Effector memory CD8-positive, alpha-beta T cell (primary cell): ENCODE data around the gene CDC42BPB.

Source experiments
- ATAC-seq: fragments of 150-1000 bp; cut with Tn5 transposase; replicated peaks from 2 replicates; pipeline ENCODE4 v1.10.0; 2021; ENCODE audit warnings: mild to moderate bottlenecking, moderate library complexity
- DNase-seq, 3 experiments: peaks; one replicate each; pipeline ENCODE4 v3.0.0; 2021
- H3K27ac Mint-ChIP-seq, 2 donors: one replicate each; pipeline ENCODE4 v1.8.0; 2022; ENCODE audit warnings: mild to moderate bottlenecking in 2 of 2, mixed read lengths in 2 of 2, moderate library complexity in 2 of 2
- H3K27me3 Mint-ChIP-seq, 2 donors: one replicate each; pipeline ENCODE4 v1.8.0; 2022; ENCODE audit warnings: mixed read lengths in 2 of 2
- H3K36me3 Mint-ChIP-seq: one replicate; pipeline ENCODE4 v1.8.0; 2022; ENCODE audit warnings: mild to moderate bottlenecking, moderate library complexity, mixed read lengths; ENCODE audit not compliant: insufficient read depth
- H3K4me1 Mint-ChIP-seq, 2 donors: one replicate each; pipeline ENCODE4 v1.8.0; 2022; ENCODE audit warnings: low read depth in 2 of 2, mixed read lengths in 2 of 2
- H3K4me3 Mint-ChIP-seq, 2 donors: one replicate each; pipeline ENCODE4 v1.8.0; 2022; ENCODE audit warnings: mild to moderate bottlenecking in 2 of 2, mixed read lengths in 2 of 2, moderate library complexity in 2 of 2
- H3K9me3 Mint-ChIP-seq, 2 donors: one replicate each; pipeline ENCODE4 v1.8.0; 2022; ENCODE audit warnings: mixed read lengths in 2 of 2

The CDC42BPB gene

GRCh38 chr14:103089386-103090335 is 32.3 kb upstream of the CDC42BPB start:
- Mint-ChIP-seq H3K27ac (no peak overlapping the region), H3K27me3 (peaks cover 7 to 15% of the 10 kb centered on the region in 2 donors)

DNA sequence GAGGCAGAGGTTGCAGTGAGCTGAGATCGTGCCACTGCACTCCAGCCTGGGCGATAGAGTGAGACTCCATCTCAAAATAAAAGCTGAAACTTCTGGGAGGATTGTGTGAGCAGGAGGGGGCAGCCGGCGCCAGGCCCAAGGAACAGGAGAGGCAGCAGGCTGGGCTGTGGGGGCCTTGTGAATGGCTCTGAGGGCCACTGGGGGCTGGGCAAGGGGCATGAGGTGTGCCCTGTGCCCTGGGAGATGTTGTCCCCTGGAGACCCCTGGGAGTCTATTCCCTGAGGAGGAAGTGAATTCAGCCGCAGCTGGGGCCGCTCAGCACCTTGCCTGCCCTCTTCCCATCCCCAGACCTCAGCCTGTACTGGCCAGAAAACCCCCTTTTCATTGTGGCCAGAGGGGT is 31.6 kb upstream of the CDC42BPB start:
- Mint-ChIP-seq H3K4me3 (no peak overlapping the region), H3K27me3 (peaks cover 7 to 15% of the 10 kb centered on the region in 2 donors), H3K36me3 (no peaks in the 10 kb centered on the region), H3K27ac (no peak overlapping the region), H3K4me1 (peaks cover 4% of the 10 kb centered on the region in 2 donors), H3K9me3 (no peaks in the 10 kb centered on the region)
- DNase-seq (no peak), ATAC-seq (no peak)

More at GRCh38 chr14:103089386-103090335, 32.3 kb upstream of the CDC42BPB start:
- Mint-ChIP-seq H3K4me3 (no peak overlapping the region), H3K36me3 (peaks cover 3% of the 10 kb centered on the region), H3K4me1 (peaks cover 4% of the 10 kb centered on the region in 2 donors), H3K9me3 (no peaks in the 10 kb centered on the region)
- ATAC-seq (no peak), DNase-seq (no peak)

DNA sequence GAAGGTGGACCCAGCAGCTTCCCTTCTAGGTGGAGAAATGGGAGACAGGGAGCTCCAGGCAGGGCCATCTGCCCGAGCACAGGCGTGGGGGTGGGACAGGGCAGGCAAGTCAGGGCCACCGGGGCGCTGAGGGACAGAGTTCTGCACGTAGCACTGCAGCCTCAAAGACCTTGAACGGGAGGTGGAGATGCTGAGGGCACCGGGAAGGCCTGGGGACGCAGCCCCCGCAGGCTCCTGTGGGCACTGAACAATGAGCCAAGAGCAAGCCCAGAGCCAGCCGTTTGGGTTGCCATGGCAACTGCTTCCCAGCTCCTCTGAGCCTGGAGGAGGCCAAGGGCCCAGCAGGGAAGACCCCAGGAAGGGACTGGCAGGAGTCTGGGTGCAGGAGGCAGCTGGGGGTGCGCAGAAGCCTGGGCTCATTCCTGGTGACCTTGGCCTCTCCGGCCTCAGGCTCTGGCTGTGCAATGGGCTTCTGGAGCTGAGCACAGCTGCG is 30.0 kb upstream of the CDC42BPB start:
- Mint-ChIP-seq H3K4me3 (no peak overlapping the region), H3K27me3 (peaks cover 7 to 15% of the 10 kb centered on the region in 2 donors), H3K36me3 (no peaks in the 10 kb centered on the region), H3K27ac (no peak overlapping the region), H3K9me3 (no peaks in the 10 kb centered on the region), H3K4me1 (peaks cover 4% of the 10 kb centered on the region in 2 donors)
- DNase-seq (no peak), ATAC-seq (no peak)

- ATAC-seq, result no peak
- Mint-ChIP-seq H3K36me3 (no peaks in the 10 kb centered on the region), H3K9me3 (no peaks in the 10 kb centered on the region), H3K4me3 (no peak overlapping the region), H3K27ac (no peak overlapping the region), H3K4me1 (peaks cover 4% of the 10 kb centered on the region in 2 donors), H3K27me3 (peaks cover 7 to 15% of the 10 kb centered on the region in 2 donors)
- DNase-seq, result no peak
These were observed 29.5 kb upstream of the CDC42BPB start for GRCh38 chr14:103086771-103087342.

GRCh38 chr14:103085106-103086091 is 28.1 kb upstream of the CDC42BPB start:
- no peak overlapping the region for H3K27ac Mint-ChIP-seq
- ATAC-seq (no peak), DNase-seq (no peak)
- peaks cover 7 to 15% of the 10 kb centered on the region in 2 donors for H3K27me3 Mint-ChIP-seq
- H3K36me3 Mint-ChIP-seq, result no peaks in the 10 kb centered on the region
- H3K9me3 Mint-ChIP-seq, result no peaks in the 10 kb centered on the region
- no peak overlapping the region for H3K4me3 Mint-ChIP-seq
- H3K4me1 Mint-ChIP-seq, result no peaks in the 10 kb centered on the region

GRCh38 chr14:103084021-103084919 is 26.9 kb upstream of the CDC42BPB start, which contains the start of gene LBHD2:
Gene LBHD2 (plus strand): TSS chr14:103084210. CDS start chr14:103086013, 1,803 bp downstream.
- ATAC-seq (no peak), DNase-seq (no peak)
- H3K27me3 Mint-ChIP-seq, result peaks cover 7 to 15% of the 10 kb centered on the region in 2 donors
- H3K36me3 Mint-ChIP-seq, result no peaks in the 10 kb centered on the region
- H3K27ac Mint-ChIP-seq, result no peak within 1 kb of the TSS
- H3K4me3 Mint-ChIP-seq, result no peak within 1 kb of the TSS
- no peaks in the 10 kb centered on the region for H3K9me3 Mint-ChIP-seq
- no peaks in the 10 kb centered on the region for H3K4me1 Mint-ChIP-seq

DNA sequence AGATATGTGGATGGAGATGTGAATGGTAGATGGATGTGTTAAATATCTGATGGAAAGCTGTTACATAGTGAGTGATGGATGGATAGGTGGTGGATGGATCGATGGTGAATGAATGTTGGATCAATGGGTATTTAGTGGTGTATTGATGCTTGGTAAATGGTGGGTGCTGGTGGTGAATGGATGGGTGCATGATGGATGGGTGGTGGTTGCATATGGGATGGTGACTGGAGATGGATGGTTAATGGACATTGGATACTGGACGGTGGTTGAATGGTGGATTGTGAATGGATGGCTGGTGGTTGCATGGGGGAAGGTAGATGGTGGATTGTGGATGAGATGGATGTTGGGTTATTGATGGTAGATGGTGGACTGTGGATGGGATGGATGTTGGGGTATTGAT is 24.6 kb upstream of the CDC42BPB start:
- no peaks in the 10 kb centered on the region for H3K36me3 Mint-ChIP-seq
- H3K27me3 Mint-ChIP-seq, result peaks cover 4 to 6% of the 10 kb centered on the region in 2 donors
- H3K4me1 Mint-ChIP-seq, result no peaks in the 10 kb centered on the region
- ATAC-seq (no peak), DNase-seq (no peak)
- H3K4me3 Mint-ChIP-seq, result no peak overlapping the region
- H3K27ac Mint-ChIP-seq, result no peak overlapping the region
- H3K9me3 Mint-ChIP-seq, result no peaks in the 10 kb centered on the region

DNA sequence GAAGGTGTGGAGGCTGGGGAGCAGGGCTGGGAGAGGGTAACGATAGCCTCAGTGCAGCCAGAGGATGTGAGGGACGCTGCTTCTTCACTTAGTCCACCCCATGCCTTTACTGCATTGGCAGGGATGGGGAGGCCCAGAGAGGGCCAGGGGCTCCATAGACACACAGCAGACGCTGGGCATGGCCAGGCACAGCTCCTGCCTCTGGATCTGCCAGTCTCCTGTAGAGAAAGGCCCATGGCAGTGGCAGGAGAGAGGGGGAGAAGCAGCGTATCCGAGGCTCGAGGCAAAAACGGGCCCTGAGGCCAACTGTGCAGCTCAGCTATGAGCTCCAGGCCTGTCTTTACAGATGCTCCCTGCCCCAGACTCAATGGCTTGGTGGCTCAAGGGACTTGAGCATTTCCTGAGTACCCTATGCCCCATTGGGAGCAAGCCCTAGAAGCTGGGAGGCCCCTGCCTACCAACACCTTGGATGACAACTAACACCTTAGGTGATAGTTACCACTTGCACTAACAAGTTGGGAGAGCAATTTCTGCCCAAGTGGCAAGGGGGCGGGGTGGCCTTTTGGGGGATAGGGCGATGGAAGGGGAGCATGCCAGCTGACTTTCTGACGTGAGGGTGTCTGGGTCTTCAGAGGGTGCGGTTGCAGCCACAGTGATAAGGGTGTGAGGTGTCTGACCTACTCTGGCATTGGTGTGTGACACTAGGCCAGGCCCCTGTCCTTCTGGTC is 21.7 kb upstream of the CDC42BPB start:
- no peak overlapping the region for H3K4me3 Mint-ChIP-seq
- ATAC-seq, result no peak

DNA sequence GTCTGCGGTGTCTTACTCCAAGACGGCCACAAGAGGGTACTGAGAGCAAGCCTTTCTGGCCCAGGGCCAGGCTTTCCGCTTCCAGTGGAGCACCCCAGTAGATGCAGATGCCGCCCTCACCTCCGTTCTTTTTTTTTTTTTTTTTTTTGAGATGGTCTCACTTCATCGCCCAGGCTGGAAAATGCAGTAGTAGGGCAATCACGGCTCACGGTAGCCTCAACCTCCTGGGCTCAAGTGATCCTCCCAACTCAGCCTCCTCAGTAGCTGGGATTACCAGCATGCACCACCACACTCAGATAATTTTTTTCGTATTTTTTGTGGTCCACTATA is 21.0 kb upstream of the CDC42BPB start:
- Mint-ChIP-seq H3K27ac (no peak overlapping the region), H3K4me1 (no peaks in the 10 kb centered on the region), H3K27me3 (peaks cover 8% of the 10 kb centered on the region in 2 donors), H3K4me3 (no peak overlapping the region), H3K9me3 (no peaks in the 10 kb centered on the region), H3K36me3 (no peaks in the 10 kb centered on the region)
- ATAC-seq (peak; percentile 75), DNase-seq (peak; percentile 62 to 67 (median 65))

More for the DNA sequence above, 21.7 kb upstream of the CDC42BPB start:
- no peaks in the 10 kb centered on the region for H3K36me3 Mint-ChIP-seq
- H3K27ac Mint-ChIP-seq, result no peak overlapping the region
- no peaks in the 10 kb centered on the region for H3K4me1 Mint-ChIP-seq
- H3K27me3 Mint-ChIP-seq, result peaks cover 8% of the 10 kb centered on the region in 2 donors
- H3K9me3 Mint-ChIP-seq, result no peaks in the 10 kb centered on the region
- no peak for DNase-seq

- no peak for DNase-seq
- no peaks in the 10 kb centered on the region for H3K9me3 Mint-ChIP-seq
- H3K36me3 Mint-ChIP-seq, result no peaks in the 10 kb centered on the region
- no peaks in the 10 kb centered on the region for H3K4me1 Mint-ChIP-seq
- peaks cover 9 to 24% of the 10 kb centered on the region in 2 donors for H3K27me3 Mint-ChIP-seq
- H3K4me3 Mint-ChIP-seq, result peak overlapping the region; percentile 20 to 29
- ATAC-seq, result peak; percentile 28
- no peak overlapping the region for H3K27ac Mint-ChIP-seq
These were observed 17.5 kb upstream of the CDC42BPB start for GRCh38 chr14:103074729-103075367.

- Mint-ChIP-seq H3K27ac (no peak overlapping the region), H3K4me3 (peak overlapping the region; percentile 20 to 29), H3K27me3 (peaks cover 13 to 30% of the 10 kb centered on the region in 2 donors), H3K36me3 (no peaks in the 10 kb centered on the region), H3K4me1 (no peaks in the 10 kb centered on the region), H3K9me3 (no peaks in the 10 kb centered on the region)
- no peak for ATAC-seq
- no peak for DNase-seq
These were observed 16.8 kb upstream of the CDC42BPB start for GRCh38 chr14:103073876-103074728.
